CD8-positive, alpha-beta memory T cell (primary cell): Measurements from ENCODE around the gene CLDN9. TPM values are rescaled to one million over a fixed set of nuclear protein-coding genes. Genes with fewer than 3 reads are reported as not detected.

ENCODE experiments used
- CTCF ChIA-PET: fragments of 350-600 bp; sonication (Branson Sonifier 250); formaldehyde crosslinking; loops from one replicate; lab custom pipeline; 2021; ENCODE audit warnings: antibody characterized with exemption; lab: Charles Lee
- POLR2A ChIA-PET: fragments of 350-600 bp; sonication (Branson Sonifier 250); formaldehyde crosslinking; loops from one replicate; lab custom pipeline; 2021; ENCODE audit warnings: antibody characterized with exemption; lab: Charles Lee
- DNase-seq, 5 donors: peaks; one replicate each; pipeline versions ENCODE4 v3.0.0 to v3.0.0-alpha.2; 2020 to 2022; ENCODE audit warnings: mixed read lengths in 1 of 5
- H3K27ac ChIP-seq: one replicate; pipeline ENCODE4 v1.7.0; 2013; ENCODE audit warnings: low read depth, mild to moderate bottlenecking, low read length, moderate library complexity
- H3K27me3 ChIP-seq: 2 replicates; pipeline ENCODE4 v1.7.0; 2013; ENCODE audit warnings: low read length, mild to moderate bottlenecking; ENCODE audit not compliant: insufficient read depth, poor library complexity, severe bottlenecking
- H3K36me3 ChIP-seq: 2 replicates; pipeline ENCODE4 v1.7.0; 2013; ENCODE audit warnings: mild to moderate bottlenecking, low read length, moderate library complexity; ENCODE audit not compliant: insufficient read depth
- H3K4me1 ChIP-seq: 2 replicates; pipeline ENCODE4 v1.7.0; 2013; ENCODE audit warnings: mild to moderate bottlenecking, low read length, moderate library complexity; ENCODE audit not compliant: insufficient read depth
- H3K4me3 ChIP-seq: 2 replicates; pipeline ENCODE4 v1.7.0; 2013; ENCODE audit warnings: mild to moderate bottlenecking, low read length
- H3K9me3 ChIP-seq: 2 replicates; pipeline ENCODE4 v1.7.0; 2013; ENCODE audit warnings: mild to moderate bottlenecking, low read length
- H3K27ac Mint-ChIP-seq, 8 donors: one replicate each; pipeline ENCODE4 v1.8.0; 2020 to 2021; ENCODE audit warnings: mixed read lengths in 8 of 8, mild to moderate bottlenecking in 6 of 8, inconsistent platforms in 3 of 8, moderate library complexity in 3 of 8
- H3K27me3 Mint-ChIP-seq, 2 donors: one replicate each; pipeline ENCODE4 v1.8.0; 2020 to 2021; ENCODE audit warnings: mixed read lengths in 2 of 2, mild to moderate bottlenecking in 1 of 2, moderate library complexity in 1 of 2
- H3K36me3 Mint-ChIP-seq, 3 donors: one replicate each; pipeline ENCODE4 v1.8.0; 2020 to 2021; ENCODE audit warnings: mixed read lengths in 3 of 3, inconsistent platforms in 1 of 3, mild to moderate bottlenecking in 1 of 3
- H3K4me1 Mint-ChIP-seq, 3 donors: one replicate each; pipeline ENCODE4 v1.8.0; 2020 to 2021; ENCODE audit warnings: mixed read lengths in 3 of 3, inconsistent platforms in 1 of 3, mild to moderate bottlenecking in 1 of 3
- H3K4me3 Mint-ChIP-seq, 7 donors: one replicate each; pipeline ENCODE4 v1.8.0; 2020 to 2021; ENCODE audit warnings: mixed read lengths in 7 of 7, mild to moderate bottlenecking in 6 of 7, moderate library complexity in 4 of 7, inconsistent platforms in 2 of 7
- H3K9me3 Mint-ChIP-seq, 5 donors: one replicate each; pipeline ENCODE4 v1.8.0; 2020 to 2022; ENCODE audit warnings: mixed read lengths in 5 of 5, mild to moderate bottlenecking in 3 of 5, moderate library complexity in 2 of 5, inconsistent platforms in 1 of 5
- polyA plus RNA-seq: library from polyadenylated mRNA; unstranded; fragments of 300-500 nt; fragmentation: Illumina TruSeq; gene quantifications from one replicate; pipeline ENCODE4 v1.2.3, GENCODE V29; 2021
- total RNA-seq, 2 experiments: library from RNA; stranded (reverse); gene quantifications; one replicate each; pipeline ENCODE4 v1.2.3, GENCODE V29; 2021

Gene CLDN9
- total and polyA plus RNA-seq, 3 experiments from 2014 or later = not detected

- no peaks in the 10 kb centered on the region for H3K9me3 Mint-ChIP-seq
- peaks cover 42 to 64% (median 45%) of the 10 kb centered on the region in 3 donors for H3K4me1 Mint-ChIP-seq
- H3K36me3 Mint-ChIP-seq = peaks cover 0 to 22% (median 3%) of the 10 kb centered on the region in 3 donors
- POLR2A ChIA-PET = interaction anchor here (0.5 to 1.9 kb wide), 4 partner anchors 19 to 128 kb away, joined by 3 to 7 read pairs (median 4); partner anchors contain the start of gene ZNF213
- H3K27me3 Mint-ChIP-seq = peaks cover 0 to 2% of the 10 kb centered on the region in 2 donors
- H3K36me3 ChIP-seq = peaks cover 7% of the 10 kb centered on the region
- no peak for DNase-seq
- peaks cover 47% of the 10 kb centered on the region for H3K4me1 ChIP-seq
- peak overlapping the region; percentile 88 for H3K27ac ChIP-seq
- H3K27ac Mint-ChIP-seq = peak overlapping the region; percentile 78 to 93 (median 86)
- CTCF ChIA-PET = interaction anchor here (0.5 to 17.8 kb wide), 9 partner anchors 7 to 107 kb away, joined by 3 to 289 read pairs (median 4); partner anchors contain the start of gene CLDN9
- H3K4me3 ChIP-seq = peak overlapping the region; percentile 88
- H3K4me3 Mint-ChIP-seq = peak overlapping the region; percentile 87 to 98 (median 93)
- no peaks in the 10 kb centered on the region for H3K27me3 ChIP-seq
- H3K9me3 ChIP-seq = no peaks in the 10 kb centered on the region
Observed at GRCh38 chr16:3022684-3023414, 10.1 kb downstream of the CLDN9 start.

- Histone ChIP-seq H3K36me3 (peaks cover 7% of the 10 kb centered on the region), H3K27ac (peak overlapping the region; percentile 88), H3K9me3 (no peaks in the 10 kb centered on the region), H3K4me1 (peaks cover 43% of the 10 kb centered on the region), H3K4me3 (peak overlapping the region; percentile 88), H3K27me3 (no peaks in the 10 kb centered on the region)
- H3K27ac Mint-ChIP-seq = peak overlapping the region; percentile 78 to 97 (median 88)
- H3K4me1 Mint-ChIP-seq = peaks cover 42 to 64% (median 47%) of the 10 kb centered on the region in 3 donors
- peaks cover 0 to 22% (median 3%) of the 10 kb centered on the region in 3 donors for H3K36me3 Mint-ChIP-seq
- ChIA-PET CTCF (interaction anchor here (0.5 to 17.8 kb wide), 8 partner anchors 6 to 106 kb away, joined by 3 to 289 read pairs (median 5); partner anchors contain the start of gene CLDN9), POLR2A (interaction anchor here (0.5 to 1.9 kb wide), 3 partner anchors 21 to 127 kb away, joined by 3 to 7 read pairs (median 4); partner anchors contain the start of gene ZNF213)
- H3K27me3 Mint-ChIP-seq = peaks cover 0 to 3% of the 10 kb centered on the region in 2 donors
- DNase-seq = peak in 1 of 5 donors; percentile 39
- H3K9me3 Mint-ChIP-seq = peaks cover 0 to 2% (median 0%) of the 10 kb centered on the region in 5 donors
- H3K4me3 Mint-ChIP-seq = peak overlapping the region; percentile 87 to 98 (median 93)
Observed at GRCh38 chr16:3023415-3023668, 10.6 kb downstream of the CLDN9 start.

- Mint-ChIP-seq H3K4me1 (peaks cover 42 to 66% (median 48%) of the 10 kb centered on the region in 3 donors), H3K27me3 (peaks cover 0 to 3% of the 10 kb centered on the region in 2 donors), H3K36me3 (peaks cover 0 to 22% (median 3%) of the 10 kb centered on the region in 3 donors), H3K9me3 (peaks cover 0 to 2% (median 0%) of the 10 kb centered on the region in 5 donors), H3K27ac (peak within 1 kb of the TSS; percentile 78 to 97 (median 96)), H3K4me3 (peak within 1 kb of the TSS; percentile 87 to 98 (median 93))
- H3K36me3 ChIP-seq = peaks cover 7% of the 10 kb centered on the region
- CTCF ChIA-PET = interaction anchor here (0.9 to 17.8 kb wide), 8 partner anchors 6 to 67 kb away, joined by 3 to 289 read pairs (median 4); partner anchors contain the start of gene CLDN9
- peaks cover 46% of the 10 kb centered on the region for H3K4me1 ChIP-seq
- peak; percentile 91 to 97 (median 94) for DNase-seq
- POLR2A ChIA-PET = interaction anchor here (1.9 kb wide), 1 partner anchor 111 kb away, joined by 7 read pairs; the partner anchor contains the start of gene ZNF213
- peak within 1 kb of the TSS; percentile 88 for H3K4me3 ChIP-seq
- H3K27me3 ChIP-seq = peaks cover under 1% of the 10 kb centered on the region
- H3K9me3 ChIP-seq = no peaks in the 10 kb centered on the region
- H3K27ac ChIP-seq = peak within 1 kb of the TSS; percentile 88
Observed at GRCh38 chr16:3023669-3024478, 11.2 kb downstream of the CLDN9 start, which contains the start of the genes HCFC1R1 and THOC6. HCFC1R1 (minus strand) TSS chr16:3023942; CDS start chr16:3023941, 1 bp downstream. THOC6 (plus strand) TSS chr16:3024035; CDS start chr16:3024327, 292 bp downstream.

- H3K36me3 Mint-ChIP-seq = peaks cover 0 to 22% (median 3%) of the 10 kb centered on the region in 3 donors
- peaks cover 53% of the 10 kb centered on the region for H3K4me1 ChIP-seq
- H3K27me3 ChIP-seq = peaks cover 6% of the 10 kb centered on the region
- peak overlapping the region in 1 of 8 donors; percentile 11 for H3K27ac Mint-ChIP-seq
- POLR2A ChIA-PET = interaction anchor here (0.6 to 0.7 kb wide), 2 partner anchors 144 to 418 kb away, joined by 3 to 6 read pairs; partner anchors contain the start of gene NAA60
- CTCF ChIA-PET = interaction anchor here (0.7 to 17.8 kb wide), 8 partner anchors 9 to 104 kb away, joined by 3 to 289 read pairs (median 4); partner anchors contain the start of gene CLDN9
- H3K4me3 Mint-ChIP-seq = peak overlapping the region in 1 of 7 donors; percentile 22
- DNase-seq = no peak
- no peak overlapping the region for H3K4me3 ChIP-seq
- H3K9me3 ChIP-seq = no peaks in the 10 kb centered on the region
- no peak overlapping the region for H3K27ac ChIP-seq
- H3K36me3 ChIP-seq = peaks cover 7% of the 10 kb centered on the region
- peaks cover 5 to 8% of the 10 kb centered on the region in 2 donors for H3K27me3 Mint-ChIP-seq
- peaks cover 0 to 2% (median 0%) of the 10 kb centered on the region in 5 donors for H3K9me3 Mint-ChIP-seq
- H3K4me1 Mint-ChIP-seq = peaks cover 50 to 72% (median 52%) of the 10 kb centered on the region in 3 donors
Observed at GRCh38 chr16:3025032-3026002, 12.6 kb downstream of the CLDN9 start.

GRCh38 chr16:3026003-3026378 is 13.3 kb downstream of the CLDN9 start:
- Mint-ChIP-seq H3K36me3 (peaks cover 0 to 22% (median 3%) of the 10 kb centered on the region in 3 donors), H3K4me1 (peaks cover 46 to 66% (median 49%) of the 10 kb centered on the region in 3 donors), H3K27me3 (peaks cover 5 to 8% of the 10 kb centered on the region in 2 donors), H3K9me3 (peaks cover 0 to 2% (median 0%) of the 10 kb centered on the region in 5 donors), H3K27ac (peak overlapping the region in 2 of 8 donors; percentile 11 to 73), H3K4me3 (no peak overlapping the region)
- Histone ChIP-seq H3K4me1 (peaks cover 52% of the 10 kb centered on the region), H3K36me3 (peaks cover 7% of the 10 kb centered on the region), H3K27me3 (peaks cover 6% of the 10 kb centered on the region), H3K4me3 (no peak overlapping the region), H3K27ac (no peak overlapping the region), H3K9me3 (no peaks in the 10 kb centered on the region)
- POLR2A ChIA-PET = interaction anchor here (1.6 kb wide), 1 partner anchor 22 kb away, joined by 4 read pairs; no protein-coding TSS in a partner anchor
- CTCF ChIA-PET = interaction anchor here (1.1 to 17.8 kb wide), 5 partner anchors 9 to 103 kb away, joined by 3 to 289 read pairs (median 5); partner anchors contain the start of gene CLDN9
- no peak for DNase-seq

- Mint-ChIP-seq H3K27ac (peak overlapping the region in 1 of 8 donors; percentile 11), H3K4me3 (peak overlapping the region in 1 of 7 donors; percentile 26)
Observed at GRCh38 chr16:3026609-3027488, 14.1 kb downstream of the CLDN9 start.

More at GRCh38 chr16:3026609-3027488, 14.1 kb downstream of the CLDN9 start:
- Histone ChIP-seq H3K4me1 (peaks cover 43% of the 10 kb centered on the region), H3K27ac (no peak overlapping the region), H3K27me3 (peaks cover 6% of the 10 kb centered on the region), H3K4me3 (no peak overlapping the region), H3K36me3 (peaks cover 7% of the 10 kb centered on the region), H3K9me3 (no peaks in the 10 kb centered on the region)
- H3K4me1 Mint-ChIP-seq = peaks cover 38 to 60% (median 43%) of the 10 kb centered on the region in 3 donors
- ChIA-PET CTCF (interaction anchor here (1.0 to 17.8 kb wide), 14 partner anchors 6 to 549 kb away, joined by 3 to 289 read pairs (median 6); partner anchors contain the start of genes BICDL2, CLDN9, HCFC1R1 and MMP25), POLR2A (interaction anchor here (0.6 to 1.8 kb wide), 4 partner anchors 17 to 188 kb away, joined by 4 to 7 read pairs (median 4); no protein-coding TSS in a partner anchor)
- DNase-seq = no peak
- H3K36me3 Mint-ChIP-seq = peaks cover 0 to 22% (median 3%) of the 10 kb centered on the region in 3 donors
- H3K27me3 Mint-ChIP-seq = peaks cover 8 to 10% of the 10 kb centered on the region in 2 donors
- H3K9me3 Mint-ChIP-seq = peaks cover 0 to 2% (median 0%) of the 10 kb centered on the region in 5 donors
